Natural killer cell (primary cell): Measurements from ENCODE around the gene HMX1. TPM values are rescaled to one million over a fixed set of nuclear protein-coding genes. Genes with fewer than 3 reads are reported as not detected.
A peak's percentile ranks its signal among the peaks of the same experiment; 100 is the strongest.

Source experiments
- ATAC-seq, 3 donors: fragments of 150-1000 bp in 2 of 3; fragments of 200-7000 bp in 1 of 3; cut with Tn5 transposase; 1 replicate in 1 of 3; 2 replicates in 2 of 3; pipeline ENCODE4 v1.10.0; 2021; ENCODE audit warnings: mild to moderate bottlenecking in 2 of 3, moderate library complexity in 2 of 3
- DNase-seq, 2 donors: peaks; one replicate each; pipeline versions ENCODE4 v3.0.0 to v3.0.0-alpha.2; 2013 to 2021; ENCODE audit warnings: mixed read lengths in 1 of 2
- H3K27ac ChIP-seq: one replicate; pipeline ENCODE4 v1.5.1; 2013; ENCODE audit warnings: mild to moderate bottlenecking, low read length
- H3K27me3 ChIP-seq: one replicate; pipeline ENCODE4 v1.6.1; 2013; ENCODE audit warnings: low read length; ENCODE audit not compliant: control insufficient read depth, insufficient read depth
- H3K36me3 ChIP-seq: one replicate; pipeline ENCODE4 v1.6.1; 2013; ENCODE audit warnings: low read length; ENCODE audit not compliant: control insufficient read depth, insufficient read depth
- H3K4me1 ChIP-seq: one replicate; pipeline ENCODE4 v1.6.1; 2013; ENCODE audit warnings: low read length; ENCODE audit not compliant: control insufficient read depth, insufficient read depth
- H3K4me3 ChIP-seq: one replicate; pipeline ENCODE4 v1.5.1; 2013; ENCODE audit warnings: low read length
- H3K9me3 ChIP-seq: one replicate; pipeline ENCODE4 v1.6.1; 2013; ENCODE audit warnings: low read length; ENCODE audit not compliant: control insufficient read depth, insufficient read depth
- H3K27ac Mint-ChIP-seq, 2 donors: one replicate each; pipeline ENCODE4 v1.8.0; 2022; ENCODE audit warnings: mild to moderate bottlenecking in 2 of 2, mixed read lengths in 2 of 2, moderate library complexity in 1 of 2
- H3K27me3 Mint-ChIP-seq, 2 donors: one replicate each; pipeline ENCODE4 v1.8.0; 2022; ENCODE audit warnings: low read depth in 2 of 2, mixed read lengths in 2 of 2
- H3K36me3 Mint-ChIP-seq: one replicate; pipeline ENCODE4 v1.8.0; 2022; ENCODE audit warnings: mixed read lengths
- H3K4me1 Mint-ChIP-seq, 2 donors: one replicate each; pipeline ENCODE4 v1.8.0; 2022; ENCODE audit warnings: mixed read lengths in 2 of 2
- H3K4me3 Mint-ChIP-seq: one replicate; pipeline ENCODE4 v1.8.0; 2022; ENCODE audit warnings: mild to moderate bottlenecking, moderate library complexity, mixed read lengths
- H3K9me3 Mint-ChIP-seq, 2 donors: one replicate each; pipeline ENCODE4 v1.8.0; 2022; ENCODE audit warnings: mixed read lengths in 2 of 2
- CTCF ChIP-seq: fragments of 200-600 bp; IDR thresholded peaks from one replicate; pipeline ENCODE4 v1.8.0; 2022; ENCODE audit warnings: antibody characterized with exemption
- WGBS: methylation state at CpG from one replicate; pipeline ENCODE4 v1.1.7; 2013; ENCODE audit warnings: missing lambda C conversion rate; ENCODE audit not compliant: insufficient coverage; 5-methylcytosine and 5-hydroxymethylcytosine counted together
- intact Hi-C: fragments of 100-400 bp; cut with micrococcal nuclease; formaldehyde crosslinking; loops from one replicate; pipeline ENCODE4 v1.14.2; 2022
- total RNA-seq, 4 donors: library from RNA; stranded (reverse); fragments of 120-200 nt in 1 of 4; gene quantifications; one replicate each; pipeline versions ENCODE4 v1.2.3 to v1.2.4, GENCODE V29; 2013 to 2022

The HMX1 gene
- total RNA-seq, 3 donors from 2014 or later (not counting 1 experiment from before 2014, with no cell fraction given), result not detected

- Mint-ChIP-seq H3K4me3 (no peak overlapping the region), H3K36me3 (no peaks in the 10 kb centered on the region), H3K9me3 (no peaks in the 10 kb centered on the region), H3K27ac (no peak overlapping the region), H3K4me1 (no peaks in the 10 kb centered on the region), H3K27me3 (peaks cover 0 to 2% of the 10 kb centered on the region in 2 donors)
- Histone ChIP-seq H3K27me3 (no peaks in the 10 kb centered on the region), H3K36me3 (no peaks in the 10 kb centered on the region), H3K4me3 (no peak overlapping the region), H3K27ac (no peak overlapping the region), H3K4me1 (no peaks in the 10 kb centered on the region), H3K9me3 (no peaks in the 10 kb centered on the region)
- 80% methylated on average over 30 of the region's 30 CpGs for WGBS
- no peak for TF ChIP-seq CTCF
- intact Hi-C loops, result no loop called here
- DNase-seq (peak in 1 of 2 donors; percentile 7), ATAC-seq (no peak)
Observed at GRCh38 chr4:8910100-8910821, 38.6 kb upstream of the HMX1 start.

- Mint-ChIP-seq H3K36me3 (no peaks in the 10 kb centered on the region), H3K9me3 (no peaks in the 10 kb centered on the region)
- no peak for ATAC-seq
Observed at GRCh38 chr4:8909548-8909947, 37.9 kb upstream of the HMX1 start.

DNA sequence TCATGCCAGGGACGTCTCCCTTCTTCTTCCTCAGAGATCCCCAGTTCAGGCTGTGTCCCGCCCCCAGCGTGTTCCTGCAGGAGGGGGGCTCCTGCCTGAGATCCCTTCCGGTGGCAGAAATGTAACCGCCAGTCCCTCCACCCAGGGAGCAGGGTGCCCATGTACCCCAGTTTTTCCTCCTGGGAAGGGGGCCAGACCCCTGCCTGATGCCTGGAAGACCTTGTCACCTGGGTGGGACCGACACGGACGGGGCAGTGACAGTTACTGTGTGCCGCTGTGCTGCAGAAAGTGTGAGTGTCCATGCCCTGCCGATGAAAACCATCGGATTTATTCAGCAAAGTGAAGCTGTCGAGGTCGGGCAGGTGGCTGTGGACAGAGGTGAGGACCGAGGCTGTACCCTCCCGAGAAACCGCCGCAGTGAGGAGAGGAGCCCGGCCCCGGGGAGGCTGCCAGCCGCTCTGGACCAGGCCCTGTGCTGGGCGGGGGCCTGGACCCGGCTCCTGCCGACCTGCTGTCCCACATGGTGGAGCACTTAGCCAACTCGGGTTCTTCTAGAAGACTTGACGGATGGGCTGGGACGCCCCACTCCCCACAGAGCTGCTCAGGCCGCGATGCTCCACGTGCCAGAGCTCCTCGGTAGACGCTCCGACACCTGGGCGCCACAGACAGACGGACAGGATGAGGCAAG lies 36.7 kb upstream of the HMX1 start:
- H3K27ac Mint-ChIP-seq, result no peak overlapping the region
- H3K27me3 Mint-ChIP-seq, result peaks cover 0 to 3% of the 10 kb centered on the region in 2 donors
- H3K27ac ChIP-seq, result no peak overlapping the region
- H3K4me1 ChIP-seq, result no peaks in the 10 kb centered on the region
- no peaks in the 10 kb centered on the region for H3K9me3 Mint-ChIP-seq
- no peak overlapping the region for H3K4me3 Mint-ChIP-seq
- H3K4me1 Mint-ChIP-seq, result no peaks in the 10 kb centered on the region
- WGBS, result 83% methylated on average over 34 of the region's 34 CpGs
- no peaks in the 10 kb centered on the region for H3K36me3 Mint-ChIP-seq
- TF ChIP-seq CTCF, result no peak
- H3K9me3 ChIP-seq, result no peaks in the 10 kb centered on the region
- no peaks in the 10 kb centered on the region for H3K27me3 ChIP-seq
- intact Hi-C loops, result no loop called here
- no peak for ATAC-seq
- no peaks in the 10 kb centered on the region for H3K36me3 ChIP-seq
- DNase-seq, result peak in 1 of 2 donors; percentile 1
- H3K4me3 ChIP-seq, result no peak overlapping the region

More at GRCh38 chr4:8909548-8909947, 37.9 kb upstream of the HMX1 start:
- no peak for DNase-seq
- no peak overlapping the region for H3K27ac ChIP-seq
- H3K4me1 ChIP-seq, result no peaks in the 10 kb centered on the region
- 39% methylated on average over 8 of the region's 9 CpGs for WGBS
- H3K27ac Mint-ChIP-seq, result no peak overlapping the region
- no peaks in the 10 kb centered on the region for H3K9me3 ChIP-seq
- H3K27me3 ChIP-seq, result no peaks in the 10 kb centered on the region
- no peaks in the 10 kb centered on the region for H3K36me3 ChIP-seq
- peaks cover 0 to 4% of the 10 kb centered on the region in 2 donors for H3K27me3 Mint-ChIP-seq
- intact Hi-C loops, result no loop called here
- no peaks in the 10 kb centered on the region for H3K4me1 Mint-ChIP-seq
- TF ChIP-seq CTCF, result no peak
- no peak overlapping the region for H3K4me3 ChIP-seq
- no peak overlapping the region for H3K4me3 Mint-ChIP-seq
